MCF 10A (cell line): ENCODE measurements around the gene DCLK3. TPM values are rescaled to one million over a fixed set of nuclear protein-coding genes. Genes with fewer than 3 reads are reported as not detected.

ENCODE experiments used
- BruUV-seq: library from RNA; stranded (reverse); fragments of 400-500 nt; replicated peaks from 2 replicates; lab custom pipeline; 2021; lab: Mats Ljungman, UMichigan
- CTCF ChIA-PET: fragments of 300-600 bp; sonication (Branson Sonifier 250); formaldehyde crosslinking; extraction: SDS; loops from one replicate; lab custom pipeline; 2021; ENCODE audit warnings: antibody characterized with exemption, inconsistent platforms; lab: Yijun Ruan, JAX
- POLR2A ChIA-PET: fragments of 300-600, 350-650 bp; sonication (Branson Sonifier 250); formaldehyde crosslinking; extraction: SDS; loops from one replicate; lab custom pipeline; 2020; ENCODE audit warnings: antibody characterized with exemption, inconsistent platforms; lab: Yijun Ruan, JAX
- DNase-seq: peaks from one replicate; pipeline ENCODE4 v3.0.0-alpha.2; 2018; ENCODE audit not compliant: unreplicated experiment
- H3K27ac Mint-ChIP-seq: one replicate; pipeline ENCODE4 v1.8.0; 2022; ENCODE audit warnings: mild to moderate bottlenecking, low read depth, mixed read lengths; ENCODE audit not compliant: unreplicated experiment
- H3K27me3 Mint-ChIP-seq: one replicate; pipeline ENCODE4 v1.8.0; 2022; ENCODE audit warnings: mixed read lengths; ENCODE audit not compliant: insufficient read depth, unreplicated experiment
- H3K36me3 Mint-ChIP-seq: one replicate; pipeline ENCODE4 v1.8.0; 2022; ENCODE audit warnings: mild to moderate bottlenecking, moderate library complexity, mixed read lengths; ENCODE audit not compliant: insufficient read depth, unreplicated experiment
- H3K4me1 Mint-ChIP-seq: one replicate; pipeline ENCODE4 v1.8.0; 2022; ENCODE audit warnings: mixed read lengths; ENCODE audit not compliant: insufficient read depth, unreplicated experiment
- H3K4me3 Mint-ChIP-seq: one replicate; pipeline ENCODE4 v1.8.0; 2022; ENCODE audit warnings: mild to moderate bottlenecking, moderate library complexity, mixed read lengths; ENCODE audit not compliant: unreplicated experiment
- H3K9me3 Mint-ChIP-seq: one replicate; pipeline ENCODE4 v1.8.0; 2022; ENCODE audit warnings: mixed read lengths; ENCODE audit not compliant: unreplicated experiment
- intact Hi-C: fragments of 100-400 bp; cut with micrococcal nuclease; formaldehyde crosslinking; loops from 2 replicates; pipeline ENCODE4 v1.14.1; 2022
- total RNA-seq: library from RNA; stranded (reverse); gene quantifications from 2 replicates; pipeline ENCODE4 v1.2.3, GENCODE V29; 2022
- TF ChIP-seq, protein P1 (sequence below): fragments of 200-600 bp; IDR thresholded peaks from one replicate; pipeline ENCODE4 v1.8.0; 2022; ENCODE audit warnings: antibody characterized with exemption, mild to moderate bottlenecking; ENCODE audit not compliant: unreplicated experiment

DCLK3 gene
- total RNA-seq, 1 experiment from 2014 or later: not detected

GRCh38 chr3:36743826-36744225, 20.5 kb downstream of the DCLK3 start:
- Mint-ChIP-seq H3K4me3 (no peak overlapping the region), H3K4me1 (no peaks in the 10 kb centered on the region), H3K27me3 (peaks cover 32% of the 10 kb centered on the region), H3K36me3 (no peaks in the 10 kb centered on the region), H3K9me3 (no peaks in the 10 kb centered on the region), H3K27ac (no peak overlapping the region)
- ChIA-PET POLR2A (no interaction called here), CTCF (interaction anchor here (0.6 to 2.2 kb wide), 6 partner anchors 12 to 215 kb away, joined by 3 to 7 read pairs (median 3); no protein-coding TSS in a partner anchor)
- TF ChIP-seq, protein P1, sequence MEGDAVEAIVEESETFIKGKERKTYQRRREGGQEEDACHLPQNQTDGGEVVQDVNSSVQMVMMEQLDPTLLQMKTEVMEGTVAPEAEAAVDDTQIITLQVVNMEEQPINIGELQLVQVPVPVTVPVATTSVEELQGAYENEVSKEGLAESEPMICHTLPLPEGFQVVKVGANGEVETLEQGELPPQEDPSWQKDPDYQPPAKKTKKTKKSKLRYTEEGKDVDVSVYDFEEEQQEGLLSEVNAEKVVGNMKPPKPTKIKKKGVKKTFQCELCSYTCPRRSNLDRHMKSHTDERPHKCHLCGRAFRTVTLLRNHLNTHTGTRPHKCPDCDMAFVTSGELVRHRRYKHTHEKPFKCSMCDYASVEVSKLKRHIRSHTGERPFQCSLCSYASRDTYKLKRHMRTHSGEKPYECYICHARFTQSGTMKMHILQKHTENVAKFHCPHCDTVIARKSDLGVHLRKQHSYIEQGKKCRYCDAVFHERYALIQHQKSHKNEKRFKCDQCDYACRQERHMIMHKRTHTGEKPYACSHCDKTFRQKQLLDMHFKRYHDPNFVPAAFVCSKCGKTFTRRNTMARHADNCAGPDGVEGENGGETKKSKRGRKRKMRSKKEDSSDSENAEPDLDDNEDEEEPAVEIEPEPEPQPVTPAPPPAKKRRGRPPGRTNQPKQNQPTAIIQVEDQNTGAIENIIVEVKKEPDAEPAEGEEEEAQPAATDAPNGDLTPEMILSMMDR: no peak
- no TSS peak for BruUV-seq
- no peak for DNase-seq
- intact Hi-C loops: no loop called here

GRCh38 chr3:36741285-36741684, 23.1 kb downstream of the DCLK3 start:
- intact Hi-C loops: no loop called here

DNA sequence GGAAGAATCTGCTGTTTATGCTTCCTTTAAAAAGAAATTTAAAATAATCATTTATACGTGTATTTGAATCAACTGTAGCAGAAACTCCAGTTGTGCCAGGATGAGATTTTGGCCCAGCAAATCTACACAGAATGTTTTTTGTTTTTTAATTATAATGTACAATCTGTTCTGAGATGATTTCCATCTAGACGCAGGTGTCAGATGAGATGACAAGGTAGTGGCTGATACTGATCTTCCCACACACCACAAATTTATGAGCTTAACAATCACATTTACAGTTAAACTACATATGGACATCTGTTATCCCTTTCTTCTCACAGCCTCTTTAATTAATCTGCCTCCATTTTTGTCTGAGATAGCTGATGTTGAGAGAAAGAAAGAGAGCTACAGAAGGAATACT, 23.6 kb downstream of the DCLK3 start:
- no peak for DNase-seq
- TF ChIP-seq, protein P1: no peak
- no peaks in the 10 kb centered on the region for H3K36me3 Mint-ChIP-seq
- no TSS peak for BruUV-seq
- H3K27me3 Mint-ChIP-seq: peaks cover 30% of the 10 kb centered on the region
- CTCF ChIA-PET: interaction anchor here (0.6 to 6.6 kb wide), 8 partner anchors 10 to 776 kb away, joined by 3 to 45 read pairs (median 3); no protein-coding TSS in a partner anchor
- POLR2A ChIA-PET: no interaction called here
- no peak overlapping the region for H3K4me3 Mint-ChIP-seq
- no peaks in the 10 kb centered on the region for H3K4me1 Mint-ChIP-seq
- intact Hi-C loops: no loop called here
- H3K27ac Mint-ChIP-seq: no peak overlapping the region
- no peaks in the 10 kb centered on the region for H3K9me3 Mint-ChIP-seq

More at GRCh38 chr3:36741285-36741684, 23.1 kb downstream of the DCLK3 start:
- no peaks in the 10 kb centered on the region for H3K36me3 Mint-ChIP-seq
- BruUV-seq: no TSS peak
- DNase-seq: peak; percentile 11
- POLR2A ChIA-PET: interaction anchor here (0.6 kb wide), 1 partner anchor 408 kb away, joined by 4 read pairs; no protein-coding TSS in a partner anchor
- TF ChIP-seq, protein P1: no peak
- no peaks in the 10 kb centered on the region for H3K4me1 Mint-ChIP-seq
- H3K27ac Mint-ChIP-seq: no peak overlapping the region
- no peak overlapping the region for H3K4me3 Mint-ChIP-seq
- CTCF ChIA-PET: interaction anchor here (0.6 to 6.6 kb wide), 7 partner anchors 10 to 776 kb away, joined by 3 to 45 read pairs (median 3); no protein-coding TSS in a partner anchor
- peaks cover 35% of the 10 kb centered on the region for H3K27me3 Mint-ChIP-seq
- no peaks in the 10 kb centered on the region for H3K9me3 Mint-ChIP-seq

DNA sequence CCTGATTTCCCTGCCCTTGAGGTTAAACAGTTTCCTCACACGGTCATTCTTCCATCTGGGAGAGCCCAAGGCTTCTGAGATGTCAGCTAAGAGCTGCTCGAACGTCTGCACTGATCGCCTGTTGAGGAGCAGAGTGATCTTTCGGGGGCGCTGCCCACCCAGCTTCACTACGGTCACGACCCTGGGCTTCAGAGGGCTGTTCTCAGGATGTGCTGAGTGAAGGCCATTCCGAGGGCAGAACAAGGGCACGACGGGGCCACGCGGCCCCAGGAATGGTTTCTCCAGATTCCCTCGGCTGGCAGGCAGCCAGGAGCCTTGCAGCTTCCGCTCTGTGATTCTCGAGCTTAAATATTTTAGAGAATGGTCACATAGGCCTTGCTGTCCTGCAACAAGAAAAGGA, 25.7 kb downstream of the DCLK3 start:
- ChIA-PET POLR2A (interaction anchor here (1.1 kb wide), 1 partner anchor 74 kb away, joined by 4 read pairs; no protein-coding TSS in a partner anchor), CTCF (interaction anchor here (0.7 to 6.6 kb wide), 3 partner anchors 9 to 818 kb away, joined by 3 to 45 read pairs (median 4); no protein-coding TSS in a partner anchor)
- DNase-seq: no peak
- Mint-ChIP-seq H3K27ac (no peak overlapping the region), H3K4me3 (no peak overlapping the region), H3K27me3 (peaks cover 16% of the 10 kb centered on the region), H3K9me3 (no peaks in the 10 kb centered on the region), H3K36me3 (no peaks in the 10 kb centered on the region), H3K4me1 (no peaks in the 10 kb centered on the region)
- no TSS peak for BruUV-seq
- TF ChIP-seq, protein P1: no peak
- intact Hi-C loops: no loop called here
